Astrocyte (in vitro differentiated cells and primary cell): ENCODE data around the gene HSD17B13.

ENCODE experiments used
- CTCF ChIP-seq: IDR thresholded peaks from 2 replicates; pipeline ENCODE4 v1.5.1; 2011; ENCODE audit warnings: low read depth, mild to moderate bottlenecking, inconsistent platforms, low read length, moderate library complexity; ENCODE audit not compliant: insufficient read depth
- EZH2 ChIP-seq: IDR thresholded peaks from 2 replicates; pipeline ENCODE4 v1.6.1; 2012; ENCODE audit warnings: mild to moderate bottlenecking, low read length, inconsistent platforms; ENCODE audit not compliant: insufficient read depth

- TF ChIP-seq CTCF (no peak), EZH2 (no peak)
These were observed 55.7 kb downstream of the HSD17B13 start for GRCh38 chr4:87266986-87267385.
